Activated CD8-positive, alpha-beta memory T cell treated with anti-CD3 and anti-CD28 coated beads for 1 hour (primary cell): ENCODE results near the gene DDIT3.

Source experiments
- DNase-seq, 2 donors: peaks; one replicate each; pipeline ENCODE4 v3.0.0-alpha.2; 2020; ENCODE audit warnings: low read depth in 1 of 2; ENCODE audit errors: extremely low read depth in 1 of 2

Gene DDIT3

GRCh38 chr12:57487597-57488401 is 32.5 kb downstream of the DDIT3 start, which contains the start of gene MARS1:
Gene MARS1, plus strand, starts transcription at chr12:57488068. Its CDS starts 23 bp downstream, at chr12:57488091.
- DNase-seq = peak; percentile 80 to 81

- DNase-seq = no peak
Observed at GRCh38 chr12:57487055-57487596, 33.2 kb downstream of the DDIT3 start.

GRCh38 chr12:57485695-57486094 is 34.6 kb downstream of the DDIT3 start:
- no peak for DNase-seq

GRCh38 chr12:57483466-57483865 is 36.8 kb downstream of the DDIT3 start:
- no peak for DNase-seq

GRCh38 chr12:57481671-57482070 is 38.6 kb downstream of the DDIT3 start:
- DNase-seq = no peak

- DNase-seq = no peak
Observed at GRCh38 chr12:57479376-57480115, 40.8 kb downstream of the DDIT3 start, which contains the start of gene ARHGAP9. Gene ARHGAP9, minus strand, starts transcription at chr12:57479866. Its CDS starts 460 bp downstream, at chr12:57479406.

- no peak for DNase-seq
Observed at GRCh38 chr12:57479043-57479375, 41.3 kb downstream of the DDIT3 start.

GRCh38 chr12:57477710-57478681 is 42.3 kb downstream of the DDIT3 start:
- DNase-seq = no peak

- no peak for DNase-seq
Observed at GRCh38 chr12:57476993-57477709, 43.2 kb downstream of the DDIT3 start.

- DNase-seq = no peak
Observed at GRCh38 chr12:57476162-57476992, 43.9 kb downstream of the DDIT3 start.

GRCh38 chr12:57475271-57476161 is 44.8 kb downstream of the DDIT3 start:
- DNase-seq = no peak

GRCh38 chr12:57474862-57475261 is 45.5 kb downstream of the DDIT3 start:
- DNase-seq = no peak

- DNase-seq = no peak
Observed at GRCh38 chr12:57474430-57474829, 45.9 kb downstream of the DDIT3 start.

- no peak for DNase-seq
Observed at GRCh38 chr12:57473886-57474285, 46.4 kb downstream of the DDIT3 start.

- DNase-seq = no peak
Observed at GRCh38 chr12:57473392-57473791, 46.9 kb downstream of the DDIT3 start.

- DNase-seq = no peak
Observed at GRCh38 chr12:57472391-57472790, 47.9 kb downstream of the DDIT3 start.

GRCh38 chr12:57471661-57472060 is 48.7 kb downstream of the DDIT3 start:
- DNase-seq = no peak
